ENCODE measurements around the gene LBH. TPM values are rescaled to one million over a fixed set of nuclear protein-coding genes. Genes with fewer than 3 reads are reported as not detected.
A peak's percentile ranks its signal among the peaks of the same experiment; 100 is the strongest.

LBH gene
- total RNA-seq, 4 donors from 2014 or later, result 7.0 to 37.8 (median 16.3) TPM

DNA sequence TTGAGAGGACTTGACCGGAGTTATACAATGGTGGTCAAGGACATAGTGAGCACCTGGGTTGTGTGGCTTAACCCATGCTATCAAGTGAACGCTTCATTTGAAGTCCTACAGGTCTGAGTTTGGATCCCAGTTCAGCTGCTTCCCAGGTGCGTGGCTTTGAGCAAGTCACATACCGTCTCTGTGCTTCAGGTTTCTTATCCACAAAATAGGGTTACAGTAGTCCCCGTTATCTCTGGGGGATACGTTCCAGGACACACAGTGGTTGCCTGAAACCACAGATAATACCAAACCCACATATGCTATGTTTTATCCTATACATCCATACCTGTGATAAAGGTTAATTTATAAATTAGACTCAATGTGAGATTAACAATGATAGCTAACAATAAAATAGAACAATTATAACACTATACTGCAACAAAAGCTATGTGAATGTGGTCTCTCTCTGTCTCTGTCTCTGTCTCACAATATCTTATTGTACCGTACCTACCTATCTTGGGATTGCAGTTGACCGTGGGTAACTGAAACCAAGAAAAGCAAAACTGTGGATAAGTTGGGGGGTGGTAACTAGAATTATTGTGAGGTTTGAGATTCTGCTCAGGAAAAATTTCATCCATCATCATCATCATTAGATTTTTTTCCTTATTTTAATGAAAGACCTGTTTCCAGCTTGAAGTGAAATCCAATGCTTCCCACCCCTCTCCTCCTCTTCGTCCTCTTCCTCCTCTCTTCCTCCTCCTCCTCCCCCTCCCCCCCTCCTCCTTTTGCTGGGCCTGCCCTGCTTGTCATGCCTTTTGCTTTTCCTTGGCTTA is 22.7 kb downstream of the LBH start:
- H3K27ac ChIP-seq, result peak overlapping the region in 3 of 4 donors; percentile 44 to 75 (median 75)
- H3K4me1 ChIP-seq, result peaks cover 12 to 29% (median 16%) of the 10 kb centered on the region in 4 donors
- H3K9me3 ChIP-seq, result no peaks in the 10 kb centered on the region
- in situ Hi-C loops (cut with MboI; ENCODE audit: low pct_ligation_motif_present in 1 of 4, low pct_unique_long_range_greater_than_20kb in 1 of 4, low sequenced_read_pairs in 3 of 4), result no loop called here
- no peaks in the 10 kb centered on the region for H3K27me3 ChIP-seq
- TF ChIP-seq POLR2A (IDR thresholded peaks at IDR 0.05), result no peak
- no peaks in the 10 kb centered on the region for H3K36me3 ChIP-seq
- no peak for DNase-seq
- 77 to 89% methylated on average over 6 to 9 of the region's 9 CpGs for WGBS, 2 donors (ENCODE audit: low coverage in 1 of 2)
- intact Hi-C loops (cut with DNase I; ENCODE audit: low total_unique reads), result no loop called here
- no peak overlapping the region for H3K4me3 ChIP-seq

DNA sequence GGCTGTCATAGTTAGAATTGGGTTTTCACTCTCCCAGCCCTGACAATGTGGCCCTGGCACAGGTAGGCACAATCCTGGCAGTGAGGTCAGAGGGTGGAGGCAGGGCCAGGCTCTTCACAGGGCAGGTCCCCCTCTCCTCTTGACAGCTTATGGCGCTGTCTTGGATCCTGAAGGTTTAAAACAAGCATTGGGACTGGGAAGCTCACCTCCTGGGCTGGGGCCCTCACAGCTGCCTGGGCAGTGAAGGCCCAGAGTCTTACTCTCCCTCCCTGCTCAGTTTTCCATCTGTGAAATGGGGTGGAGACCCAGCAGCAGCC is 23.3 kb downstream of the LBH start:
- 100% methylated on average over 1 of the region's 1 CpG; no CpG with 5 or more reads in 1 of the 2 donors for WGBS, 2 donors (ENCODE audit: low coverage in 1 of 2)
- Histone ChIP-seq H3K27me3 (no peaks in the 10 kb centered on the region), H3K9me3 (no peaks in the 10 kb centered on the region), H3K4me1 (peaks cover 12 to 29% (median 15%) of the 10 kb centered on the region in 4 donors), H3K4me3 (no peak overlapping the region), H3K36me3 (no peaks in the 10 kb centered on the region), H3K27ac (no peak overlapping the region)
- TF ChIP-seq EP300 (IDR thresholded peaks at IDR 0.05; ENCODE audit: low read depth) (no peak), POLR2AphosphoS5 (IDR thresholded peaks at IDR 0.05) (no peak), POLR2A (IDR thresholded peaks at IDR 0.05) (no peak)
- TF ChIP-seq, protein P1, sequence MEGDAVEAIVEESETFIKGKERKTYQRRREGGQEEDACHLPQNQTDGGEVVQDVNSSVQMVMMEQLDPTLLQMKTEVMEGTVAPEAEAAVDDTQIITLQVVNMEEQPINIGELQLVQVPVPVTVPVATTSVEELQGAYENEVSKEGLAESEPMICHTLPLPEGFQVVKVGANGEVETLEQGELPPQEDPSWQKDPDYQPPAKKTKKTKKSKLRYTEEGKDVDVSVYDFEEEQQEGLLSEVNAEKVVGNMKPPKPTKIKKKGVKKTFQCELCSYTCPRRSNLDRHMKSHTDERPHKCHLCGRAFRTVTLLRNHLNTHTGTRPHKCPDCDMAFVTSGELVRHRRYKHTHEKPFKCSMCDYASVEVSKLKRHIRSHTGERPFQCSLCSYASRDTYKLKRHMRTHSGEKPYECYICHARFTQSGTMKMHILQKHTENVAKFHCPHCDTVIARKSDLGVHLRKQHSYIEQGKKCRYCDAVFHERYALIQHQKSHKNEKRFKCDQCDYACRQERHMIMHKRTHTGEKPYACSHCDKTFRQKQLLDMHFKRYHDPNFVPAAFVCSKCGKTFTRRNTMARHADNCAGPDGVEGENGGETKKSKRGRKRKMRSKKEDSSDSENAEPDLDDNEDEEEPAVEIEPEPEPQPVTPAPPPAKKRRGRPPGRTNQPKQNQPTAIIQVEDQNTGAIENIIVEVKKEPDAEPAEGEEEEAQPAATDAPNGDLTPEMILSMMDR (IDR thresholded peaks at IDR 0.05), result no peak
- intact Hi-C loops (cut with DNase I; ENCODE audit: low total_unique reads), result no loop called here
- DNase-seq, result no peak
- in situ Hi-C loops (cut with MboI; ENCODE audit: low pct_ligation_motif_present in 1 of 4, low pct_unique_long_range_greater_than_20kb in 1 of 4, low sequenced_read_pairs in 3 of 4), result no loop called here

DNA sequence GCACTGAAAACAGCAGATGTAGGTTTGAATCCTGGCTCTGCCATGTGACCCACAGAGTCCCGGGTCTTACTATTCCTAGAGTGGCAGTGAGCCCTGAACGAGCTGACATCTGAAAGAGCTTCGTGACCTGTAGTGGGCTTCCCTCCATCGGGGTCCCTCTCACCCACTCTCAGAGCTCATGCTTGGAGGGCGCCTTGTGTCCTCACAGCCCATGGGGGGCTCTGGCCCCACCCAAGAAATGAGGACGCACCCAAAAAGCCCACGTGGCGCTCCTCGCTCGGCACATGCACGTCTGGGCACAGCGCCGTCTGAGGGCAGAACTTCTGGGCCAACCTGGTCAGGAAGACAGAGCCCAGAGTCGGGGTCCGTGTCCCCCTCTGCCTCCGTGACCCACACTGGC is 23.7 kb downstream of the LBH start:
- DNase-seq, result no peak
- no peaks in the 10 kb centered on the region for H3K27me3 ChIP-seq
- no peaks in the 10 kb centered on the region for H3K36me3 ChIP-seq
- TF ChIP-seq EP300 (IDR thresholded peaks at IDR 0.05; ENCODE audit: low read depth) (no peak), POLR2A (IDR thresholded peaks at IDR 0.05) (no peak), POLR2AphosphoS5 (IDR thresholded peaks at IDR 0.05) (no peak)
- TF ChIP-seq, protein P1 (IDR thresholded peaks at IDR 0.05), result no peak
- H3K27ac ChIP-seq, result no peak overlapping the region
- H3K9me3 ChIP-seq, result no peaks in the 10 kb centered on the region
- in situ Hi-C loops (cut with MboI; ENCODE audit: low pct_ligation_motif_present in 1 of 4, low pct_unique_long_range_greater_than_20kb in 1 of 4, low sequenced_read_pairs in 3 of 4), result no loop called here
- intact Hi-C loops (cut with DNase I; ENCODE audit: low total_unique reads), result no loop called here
- no peak overlapping the region for H3K4me3 ChIP-seq
- WGBS, 2 donors (ENCODE audit: low coverage in 1 of 2), result 93 to 100% methylated on average over 1 to 16 of the region's 16 CpGs
- peaks cover 12 to 29% (median 15%) of the 10 kb centered on the region in 4 donors for H3K4me1 ChIP-seq

DNA sequence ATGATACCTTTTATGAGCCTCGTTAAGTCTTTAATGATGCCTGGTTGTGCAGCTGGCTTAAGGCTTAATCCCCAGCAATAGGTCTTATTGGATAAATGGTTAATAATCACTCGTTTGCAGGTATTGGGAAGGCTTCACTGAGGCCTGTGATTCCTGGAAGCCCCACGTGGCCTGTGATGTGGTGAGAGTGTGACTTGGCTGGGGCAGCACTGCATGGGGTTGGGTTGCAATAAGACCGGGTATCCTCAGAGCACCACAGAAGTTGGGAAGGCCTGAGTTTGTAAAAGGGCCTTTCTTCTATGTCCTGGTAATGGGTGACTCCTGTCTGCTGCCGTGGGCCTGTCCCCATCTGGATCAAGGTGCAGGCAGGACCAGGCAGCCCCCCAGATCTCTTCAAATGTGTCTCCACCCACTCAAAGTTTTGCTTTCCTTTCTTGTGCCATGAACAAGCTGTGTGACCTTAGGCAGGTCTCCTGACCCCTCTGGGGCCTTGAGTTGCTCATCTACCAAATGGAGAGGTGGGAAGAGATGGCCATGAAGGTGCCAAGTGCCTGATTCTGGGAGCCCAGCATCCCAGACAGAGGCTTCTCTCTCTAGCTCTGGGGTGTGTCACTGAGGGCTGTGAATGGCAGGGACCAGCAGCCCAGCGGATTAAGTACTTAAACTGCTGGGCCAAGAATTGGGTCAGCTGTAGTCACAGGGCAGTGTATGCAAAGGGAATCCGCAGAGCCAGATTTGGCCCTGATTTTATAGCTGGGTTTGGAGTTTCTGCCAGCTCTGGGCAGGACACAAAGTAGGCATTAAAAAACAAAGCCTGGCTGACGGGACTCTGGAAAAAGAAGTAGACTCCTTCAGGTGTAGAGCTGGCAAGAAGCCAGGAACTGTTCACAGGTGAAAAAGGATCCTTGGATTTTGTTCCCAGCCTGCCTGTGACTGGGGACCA is 24.4 kb downstream of the LBH start:
- WGBS, 2 donors (ENCODE audit: low coverage in 1 of 2), result 14 to 65% methylated on average over 2 to 8 of the region's 8 CpGs
- no peaks in the 10 kb centered on the region for H3K27me3 ChIP-seq
- peaks cover 12 to 26% (median 15%) of the 10 kb centered on the region in 4 donors for H3K4me1 ChIP-seq
- DNase-seq, result no peak
- H3K27ac ChIP-seq, result no peak overlapping the region
- no peaks in the 10 kb centered on the region for H3K9me3 ChIP-seq
- H3K36me3 ChIP-seq, result no peaks in the 10 kb centered on the region
- TF ChIP-seq, protein P1 (IDR thresholded peaks at IDR 0.05), result no peak
- TF ChIP-seq POLR2A (IDR thresholded peaks at IDR 0.05) (no peak), EP300 (IDR thresholded peaks at IDR 0.05; ENCODE audit: low read depth) (no peak), POLR2AphosphoS5 (IDR thresholded peaks at IDR 0.05) (no peak)
- in situ Hi-C loops (cut with MboI; ENCODE audit: low pct_ligation_motif_present in 1 of 4, low pct_unique_long_range_greater_than_20kb in 1 of 4, low sequenced_read_pairs in 3 of 4) (no loop called here), intact Hi-C loops (cut with DNase I; ENCODE audit: low total_unique reads) (no loop called here)
- H3K4me3 ChIP-seq, result no peak overlapping the region
